HG03175 (cell line): ENCODE data around the gene SLC5A5.

ENCODE experiments used
- ATAC-seq: cut with Tn5 transposase; IDR thresholded peaks from one replicate; pipeline ENCODE4 v1.9.1; 2021; ENCODE audit warnings: mild to moderate bottlenecking, moderate library complexity; ENCODE audit not compliant: unreplicated experiment

SLC5A5 gene

GRCh38 chr19:17871878-17872250 is at the start of gene SLC5A5:
TSS of gene SLC5A5 (plus strand) at chr19:17871945. CDS start at chr19:17872320, 375 bp downstream.
- no peak for ATAC-seq

- no peak for ATAC-seq
These were observed 47.4 kb upstream of the SLC5A5 start for GRCh38 chr19:17824339-17824738.

- no peak for ATAC-seq
These were observed 45.2 kb upstream of the SLC5A5 start for GRCh38 chr19:17826508-17827056.

GRCh38 chr19:17829855-17830566 is 41.7 kb upstream of the SLC5A5 start:
- no peak for ATAC-seq

- no peak for ATAC-seq
These were observed 41.0 kb upstream of the SLC5A5 start for GRCh38 chr19:17830567-17831418.

- ATAC-seq, result no peak
These were observed 40.3 kb upstream of the SLC5A5 start for GRCh38 chr19:17831419-17831888.

- no peak for ATAC-seq
These were observed 39.1 kb upstream of the SLC5A5 start for GRCh38 chr19:17832443-17833208.

GRCh38 chr19:17834350-17835181 is 37.2 kb upstream of the SLC5A5 start:
- no peak for ATAC-seq

- no peak for ATAC-seq
These were observed 36.4 kb upstream of the SLC5A5 start for GRCh38 chr19:17835182-17836006.

GRCh38 chr19:17836530-17836929 is 35.2 kb upstream of the SLC5A5 start:
- no peak for ATAC-seq

- ATAC-seq, result no peak
These were observed 33.8 kb upstream of the SLC5A5 start for GRCh38 chr19:17837972-17838371.

- ATAC-seq, result no peak
These were observed 31.7 kb upstream of the SLC5A5 start for GRCh38 chr19:17840019-17840418.

- no peak for ATAC-seq
These were observed 30.4 kb upstream of the SLC5A5 start for GRCh38 chr19:17841371-17841809.

- no peak for ATAC-seq
These were observed 29.7 kb upstream of the SLC5A5 start for GRCh38 chr19:17841810-17842662.

- ATAC-seq, result no peak
These were observed 29.0 kb upstream of the SLC5A5 start for GRCh38 chr19:17842663-17843291.

- no peak for ATAC-seq
These were observed 28.4 kb upstream of the SLC5A5 start for GRCh38 chr19:17843292-17843827.

- no peak for ATAC-seq
These were observed 27.7 kb upstream of the SLC5A5 start for GRCh38 chr19:17843908-17844490.
